ENCODE results near the gene NEU2. TPM values are rescaled to one million over a fixed set of nuclear protein-coding genes. Genes with fewer than 3 reads are reported as not detected.

The NEU2 gene
- total and polyA plus RNA-seq, 3 experiments from 2014 or later: not detected

DNA sequence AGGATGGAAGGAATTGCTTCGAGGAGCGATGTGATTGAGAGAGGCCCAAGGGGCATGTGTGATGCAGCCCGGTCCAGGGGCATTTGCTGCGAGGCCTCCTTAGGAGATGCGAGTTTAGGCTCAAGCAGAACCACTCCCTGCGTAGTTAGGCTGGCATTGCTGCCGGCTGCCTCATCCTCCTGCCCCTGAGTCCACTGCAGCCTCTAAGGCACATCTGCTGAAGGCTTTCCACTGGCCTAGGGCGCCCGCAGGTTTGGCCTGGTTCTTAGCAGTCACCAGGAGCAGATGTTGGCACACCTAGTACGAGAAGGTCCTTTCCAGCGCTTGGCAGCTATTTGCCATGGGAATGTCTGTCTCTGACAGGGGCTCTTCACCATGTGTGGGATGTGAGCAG lies 48.4 kb downstream of the NEU2 start:
- CTCF ChIA-PET: interaction anchor here (0.9 to 5.8 kb wide), 4 partner anchors 9 to 20 kb away, joined by 3 to 52 read pairs (median 4); partner anchors contain the start of gene INPP5D
- H3K36me3 Mint-ChIP-seq: peaks cover 4 to 54% (median 23%) of the 10 kb centered on the region in 3 donors

DNA sequence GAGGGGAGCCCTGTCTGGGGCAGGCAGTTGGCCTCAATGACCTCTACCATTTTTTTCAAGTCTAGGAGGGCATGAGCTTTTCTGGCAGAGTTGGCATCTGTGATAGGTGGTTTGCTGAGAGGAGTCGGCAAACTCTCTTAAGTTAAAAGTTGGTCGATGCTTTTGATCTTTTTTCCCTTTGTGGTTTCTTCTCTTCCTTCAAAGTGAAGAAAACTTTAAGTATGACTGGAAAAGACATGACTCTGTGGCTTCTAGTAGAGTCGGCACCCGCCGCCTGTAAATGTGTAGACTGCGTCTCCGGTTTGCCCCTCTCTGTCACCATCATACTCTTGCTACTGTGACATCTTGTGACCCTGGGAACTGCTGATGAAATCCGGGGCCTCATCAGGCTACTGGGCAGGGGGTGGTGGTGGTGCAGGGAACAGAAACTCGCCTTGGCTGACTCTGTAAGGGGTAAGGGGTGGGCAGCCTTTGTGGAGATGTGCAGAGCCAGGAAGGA lies 48.8 kb downstream of the NEU2 start:
- H3K36me3 Mint-ChIP-seq: peaks cover 4 to 55% (median 23%) of the 10 kb centered on the region in 3 donors
- no peaks in the 10 kb centered on the region for H3K36me3 ChIP-seq (ENCODE audit: insufficient read depth, low read length)
- no peaks in the 10 kb centered on the region for H3K27me3 ChIP-seq (ENCODE audit: insufficient read depth, low read length, poor library complexity, severe bottlenecking)
- H3K4me3 ChIP-seq (ENCODE audit: low read length): peak overlapping the region; percentile 28
- H3K9me3 ChIP-seq (ENCODE audit: low read length): no peaks in the 10 kb centered on the region
- CTCF ChIA-PET: interaction anchor here (0.9 to 3.9 kb wide), 4 partner anchors 8 to 27 kb away, joined by 3 to 27 read pairs (median 6); partner anchors contain the start of gene INPP5D
- H3K27ac ChIP-seq (ENCODE audit: low read depth, low read length): peak overlapping the region; percentile 26
- peak overlapping the region; percentile 73 to 91 (median 84) for H3K4me3 Mint-ChIP-seq
- peaks cover 98% of the 10 kb centered on the region for H3K4me1 ChIP-seq (ENCODE audit: insufficient read depth, low read length)
- H3K9me3 Mint-ChIP-seq: no peaks in the 10 kb centered on the region
- no peaks in the 10 kb centered on the region for H3K27me3 Mint-ChIP-seq
- peak overlapping the region; percentile 95 to 99 (median 98) for H3K27ac Mint-ChIP-seq
- H3K4me1 Mint-ChIP-seq: peaks cover 84 to 88% (median 88%) of the 10 kb centered on the region in 3 donors
- POLR2A ChIA-PET: interaction anchor here (1.7 to 4.6 kb wide), 2 partner anchors 19 to 21 kb away, joined by 6 to 43 read pairs; partner anchors contain the start of gene INPP5D
- DNase-seq: peak in 3 of 5 donors; percentile 31 to 61 (median 59)

More for the DNA sequence above, 48.4 kb downstream of the NEU2 start:
- no peaks in the 10 kb centered on the region for H3K27me3 Mint-ChIP-seq
- POLR2A ChIA-PET: interaction anchor here (1.7 to 4.6 kb wide), 2 partner anchors 19 to 20 kb away, joined by 6 to 43 read pairs; partner anchors contain the start of gene INPP5D
- Histone ChIP-seq H3K4me3 (ENCODE audit: low read length) (peak overlapping the region; percentile 28), H3K27me3 (ENCODE audit: insufficient read depth, low read length, poor library complexity, severe bottlenecking) (no peaks in the 10 kb centered on the region), H3K4me1 (ENCODE audit: insufficient read depth, low read length) (peaks cover 99% of the 10 kb centered on the region), H3K36me3 (ENCODE audit: insufficient read depth, low read length) (no peaks in the 10 kb centered on the region), H3K9me3 (ENCODE audit: low read length) (no peaks in the 10 kb centered on the region), H3K27ac (ENCODE audit: low read depth, low read length) (peak overlapping the region; percentile 26)
- no peak for DNase-seq
- H3K4me3 Mint-ChIP-seq: peak overlapping the region; percentile 73 to 91 (median 84)
- H3K27ac Mint-ChIP-seq: peak overlapping the region; percentile 95 to 99 (median 98)
- no peaks in the 10 kb centered on the region for H3K9me3 Mint-ChIP-seq
- peaks cover 79 to 83% (median 83%) of the 10 kb centered on the region in 3 donors for H3K4me1 Mint-ChIP-seq

DNA sequence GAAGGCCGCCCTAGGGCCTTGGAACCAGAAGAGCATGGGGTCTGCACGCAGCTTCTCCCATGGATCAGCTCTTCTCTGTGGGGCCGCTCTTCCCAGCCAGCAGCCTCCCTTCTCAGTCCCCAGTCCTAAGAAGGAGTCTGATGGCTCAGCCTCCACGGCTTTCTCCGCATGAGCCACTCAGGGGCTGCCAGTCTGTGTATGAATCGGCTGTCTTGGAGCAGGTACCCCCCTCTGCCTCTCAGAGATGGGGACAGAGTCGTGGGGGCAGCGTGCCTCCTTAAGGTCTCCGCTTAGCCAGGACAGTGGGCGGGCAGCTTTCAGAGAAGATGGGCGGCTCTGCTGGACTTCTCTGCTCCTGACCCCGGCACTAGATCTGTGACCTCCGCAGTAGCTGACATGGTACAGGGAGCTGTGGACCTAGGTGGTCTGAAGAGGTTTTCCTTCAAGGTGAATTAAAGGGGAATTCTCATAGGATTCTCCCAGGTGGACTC lies 49.3 kb downstream of the NEU2 start:
- Histone ChIP-seq H3K4me3 (ENCODE audit: low read length) (peak overlapping the region; percentile 0), H3K9me3 (ENCODE audit: low read length) (no peaks in the 10 kb centered on the region), H3K4me1 (ENCODE audit: insufficient read depth, low read length) (peaks cover 98% of the 10 kb centered on the region), H3K27me3 (ENCODE audit: insufficient read depth, low read length, poor library complexity, severe bottlenecking) (no peaks in the 10 kb centered on the region), H3K27ac (ENCODE audit: low read depth, low read length) (peak overlapping the region; percentile 26), H3K36me3 (ENCODE audit: insufficient read depth, low read length) (no peaks in the 10 kb centered on the region)
- H3K4me3 Mint-ChIP-seq: peak overlapping the region; percentile 73 to 91 (median 84)
- no peaks in the 10 kb centered on the region for H3K9me3 Mint-ChIP-seq
- H3K27me3 Mint-ChIP-seq: no peaks in the 10 kb centered on the region
- POLR2A ChIA-PET: interaction anchor here (1.3 to 4.6 kb wide), 3 partner anchors 11 to 21 kb away, joined by 5 to 43 read pairs (median 6); partner anchors contain the start of gene INPP5D
- H3K36me3 Mint-ChIP-seq: peaks cover 4 to 57% (median 24%) of the 10 kb centered on the region in 3 donors
- CTCF ChIA-PET: interaction anchor here (1.6 to 3.9 kb wide), 2 partner anchors 21 to 28 kb away, joined by 9 to 27 read pairs; partner anchors contain the start of gene INPP5D
- no peak for DNase-seq
- peak overlapping the region; percentile 95 to 99 (median 98) for H3K27ac Mint-ChIP-seq
- peaks cover 89 to 93% (median 93%) of the 10 kb centered on the region in 3 donors for H3K4me1 Mint-ChIP-seq

DNA sequence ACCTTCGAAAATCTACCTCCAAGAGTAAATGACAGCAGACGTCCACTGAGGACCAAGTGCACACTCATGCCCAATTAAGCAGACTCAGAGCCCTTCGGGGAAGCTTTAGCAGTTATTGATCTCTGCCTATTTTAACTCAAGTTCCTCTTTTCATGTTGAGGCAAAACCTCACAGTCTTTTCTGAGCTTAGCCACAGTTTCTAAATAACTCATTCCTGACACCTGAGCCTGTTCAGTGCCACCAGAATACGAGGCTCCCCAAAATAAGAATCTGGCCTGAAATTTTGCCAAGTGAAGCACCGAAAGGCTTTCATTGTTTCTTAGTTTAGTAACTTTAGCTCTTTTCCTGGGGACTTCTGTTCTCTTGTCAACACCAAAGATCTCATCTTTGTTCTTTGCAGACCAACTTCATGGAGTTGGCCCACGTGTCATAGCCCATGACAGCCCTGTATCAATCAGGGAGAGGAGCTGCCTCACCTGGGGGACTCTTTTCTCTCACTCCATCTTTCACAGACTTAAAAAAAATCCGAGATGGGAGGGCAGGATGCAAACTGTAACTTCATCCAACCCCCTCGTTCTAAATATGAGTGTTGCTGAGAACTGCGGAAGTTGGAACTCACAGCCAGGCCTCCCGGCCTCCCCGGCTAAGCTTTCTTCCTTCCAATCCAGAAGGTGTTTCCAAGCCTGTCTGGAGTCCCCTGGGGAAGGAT lies 49.9 kb downstream of the NEU2 start:
- Mint-ChIP-seq H3K27me3 (no peaks in the 10 kb centered on the region), H3K27ac (peak overlapping the region; percentile 95 to 99 (median 98)), H3K36me3 (peaks cover 4 to 60% (median 25%) of the 10 kb centered on the region in 3 donors), H3K9me3 (no peaks in the 10 kb centered on the region), H3K4me3 (peak overlapping the region; percentile 80 to 91 (median 84)), H3K4me1 (peaks cover 92 to 98% (median 97%) of the 10 kb centered on the region in 3 donors)
- Histone ChIP-seq H3K4me3 (ENCODE audit: low read length) (peak overlapping the region; percentile 35), H3K36me3 (ENCODE audit: insufficient read depth, low read length) (no peaks in the 10 kb centered on the region), H3K27me3 (ENCODE audit: insufficient read depth, low read length, poor library complexity, severe bottlenecking) (no peaks in the 10 kb centered on the region), H3K9me3 (ENCODE audit: low read length) (no peaks in the 10 kb centered on the region), H3K4me1 (ENCODE audit: insufficient read depth, low read length) (peaks cover 95% of the 10 kb centered on the region), H3K27ac (ENCODE audit: low read depth, low read length) (peak overlapping the region; percentile 66)
- no peak for DNase-seq
- ChIA-PET CTCF (interaction anchor here (0.8 to 3.9 kb wide), 4 partner anchors 17 to 30 kb away, joined by 3 to 27 read pairs (median 10); partner anchors contain the start of gene INPP5D), POLR2A (interaction anchor here (0.6 to 4.6 kb wide), 3 partner anchors 11 to 52 kb away, joined by 3 to 43 read pairs (median 5); partner anchors contain the start of gene INPP5D)

DNA sequence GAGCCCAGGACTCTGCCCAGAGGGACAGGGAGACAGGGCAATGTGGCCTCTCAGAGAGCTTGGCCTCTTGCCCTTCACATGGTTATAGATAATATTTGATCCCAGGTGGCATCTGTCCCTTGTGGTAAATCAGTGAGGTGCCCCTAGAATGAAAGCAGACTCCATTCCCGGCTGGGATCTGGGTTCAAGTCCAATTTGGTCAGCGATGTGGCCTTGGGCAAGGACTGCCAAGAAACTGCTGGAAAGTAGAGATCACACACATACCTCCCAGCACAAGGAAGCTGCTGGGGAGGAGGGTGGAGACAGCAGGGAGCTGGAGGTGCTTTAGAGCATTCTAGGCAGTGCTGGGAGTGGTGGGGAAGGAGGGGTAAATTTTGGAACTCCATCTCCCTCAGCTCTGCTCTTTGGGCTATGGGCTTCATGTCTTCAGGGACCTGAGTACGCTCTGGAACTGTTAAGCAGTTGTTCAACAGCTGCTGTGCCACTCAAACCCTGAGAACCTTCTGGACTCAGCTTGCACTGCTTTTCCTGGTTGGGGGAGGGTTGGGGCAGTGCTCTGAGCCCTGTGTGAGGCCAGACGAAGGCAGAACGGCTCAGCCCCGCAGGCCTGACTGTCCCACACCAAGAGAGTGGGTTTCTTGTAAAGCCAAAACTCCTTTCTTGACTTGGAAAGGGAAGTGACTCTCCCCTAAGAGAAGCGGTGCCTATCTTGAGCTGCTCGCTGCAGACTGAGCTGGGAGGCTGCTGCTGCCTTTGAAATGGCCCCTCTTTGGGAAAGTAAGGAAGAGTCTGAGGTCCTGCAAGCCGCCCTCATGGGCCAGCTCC lies 50.7 kb downstream of the NEU2 start:
- ChIA-PET POLR2A (interaction anchor here (0.5 to 4.6 kb wide), 5 partner anchors 11 to 52 kb away, joined by 3 to 43 read pairs (median 5); partner anchors contain the start of gene INPP5D), CTCF (interaction anchor here (0.8 to 3.9 kb wide), 5 partner anchors 17 to 31 kb away, joined by 3 to 27 read pairs (median 9); partner anchors contain the start of gene INPP5D)
- Mint-ChIP-seq H3K4me3 (peak overlapping the region; percentile 80 to 91 (median 87)), H3K27ac (peak overlapping the region; percentile 95 to 99 (median 98)), H3K27me3 (no peaks in the 10 kb centered on the region), H3K4me1 (peaks cover 90 to 99% (median 98%) of the 10 kb centered on the region in 3 donors), H3K9me3 (no peaks in the 10 kb centered on the region), H3K36me3 (peaks cover 10 to 65% (median 28%) of the 10 kb centered on the region in 3 donors)
- Histone ChIP-seq H3K9me3 (ENCODE audit: low read length) (no peaks in the 10 kb centered on the region), H3K27me3 (ENCODE audit: insufficient read depth, low read length, poor library complexity, severe bottlenecking) (no peaks in the 10 kb centered on the region), H3K4me1 (ENCODE audit: insufficient read depth, low read length) (peaks cover 87% of the 10 kb centered on the region), H3K36me3 (ENCODE audit: insufficient read depth, low read length) (peaks cover under 1% of the 10 kb centered on the region), H3K4me3 (ENCODE audit: low read length) (peak overlapping the region; percentile 35), H3K27ac (ENCODE audit: low read depth, low read length) (peak overlapping the region; percentile 66)
- DNase-seq: no peak

DNA sequence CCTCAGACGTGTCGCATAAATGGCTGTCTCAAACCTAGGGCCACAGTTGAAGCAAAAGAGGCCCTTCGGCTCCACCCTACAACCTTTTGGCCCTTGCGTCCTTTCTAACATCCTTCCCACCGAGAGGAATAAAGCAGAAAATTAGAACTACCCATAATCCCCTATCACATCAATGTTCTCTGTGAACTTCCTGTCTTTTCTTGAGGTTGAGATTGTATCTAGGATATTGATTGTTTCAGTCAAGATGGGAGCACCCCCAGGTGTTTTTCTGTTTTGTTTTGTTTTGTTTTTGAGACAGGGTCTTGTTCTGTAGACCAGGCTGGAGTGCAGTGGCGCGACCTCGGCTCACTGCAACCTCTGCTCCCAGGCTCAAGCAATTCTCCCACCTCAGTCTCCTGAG lies 51.3 kb downstream of the NEU2 start:
- peaks cover 84% of the 10 kb centered on the region for H3K4me1 ChIP-seq (ENCODE audit: insufficient read depth, low read length)
- Mint-ChIP-seq H3K4me1 (peaks cover 93 to 99% (median 98%) of the 10 kb centered on the region in 3 donors), H3K9me3 (no peaks in the 10 kb centered on the region), H3K36me3 (peaks cover 15 to 71% (median 32%) of the 10 kb centered on the region in 3 donors), H3K27ac (peak overlapping the region; percentile 95 to 99 (median 98)), H3K27me3 (no peaks in the 10 kb centered on the region), H3K4me3 (peak overlapping the region; percentile 80 to 91 (median 87))
- DNase-seq: peak in 1 of 5 donors; percentile 45
- peak overlapping the region; percentile 66 for H3K27ac ChIP-seq (ENCODE audit: low read depth, low read length)
- H3K9me3 ChIP-seq (ENCODE audit: low read length): no peaks in the 10 kb centered on the region
- POLR2A ChIA-PET: interaction anchor here (0.9 to 4.6 kb wide), 4 partner anchors 8 to 168 kb away, joined by 3 to 43 read pairs (median 9); partner anchors contain the start of genes ATG16L1 and INPP5D
- CTCF ChIA-PET: interaction anchor here (0.9 to 3.9 kb wide), 4 partner anchors 16 to 30 kb away, joined by 3 to 27 read pairs (median 10); partner anchors contain the start of gene INPP5D
- peaks cover 7% of the 10 kb centered on the region for H3K36me3 ChIP-seq (ENCODE audit: insufficient read depth, low read length)
- peak overlapping the region; percentile 35 for H3K4me3 ChIP-seq (ENCODE audit: low read length)
- H3K27me3 ChIP-seq (ENCODE audit: insufficient read depth, low read length, poor library complexity, severe bottlenecking): no peaks in the 10 kb centered on the region
